Loucy (cell line): ENCODE results near the gene LRCH1.

Source experiments
- CTCF ChIP-seq: fragments of 200-600 bp; sonication (generic); conservative IDR thresholded peaks from 2 replicates; pipeline ENCODE4 v1.5.1; 2014; ENCODE audit warnings: mild to moderate bottlenecking, antibody characterized with exemption, low read length
- EZH2phosphoT487 ChIP-seq: fragments of 200-600 bp; IDR thresholded peaks from 2 replicates; pipeline ENCODE4 v1.6.1; 2018; ENCODE audit warnings: antibody characterized with exemption, mild to moderate bottlenecking, moderate library complexity, borderline replicate concordance

GRCh38 chr13:46507981-46508380 lies 45.0 kb upstream of the LRCH1 start:
- TF ChIP-seq CTCF (no peak), EZH2phosphoT487 (no peak)
